Activated naive CD4-positive, alpha-beta T cell treated with anti-CD3 and anti-CD28 coated beads, Interleukin-2, amount 50 U/mL, for 72 hours (primary cell): ENCODE results near the gene RHEB. TPM values are rescaled to one million over a fixed set of nuclear protein-coding genes. Genes with fewer than 3 reads are reported as not detected.
A peak's percentile ranks its signal among the peaks of the same experiment; 100 is the strongest.

Source experiments
- ATAC-seq, 2 donors: fragments of 150-1000 bp; cut with Tn5 transposase; 2 replicates each; pipeline ENCODE4 v1.10.0; 2021; ENCODE audit warnings: mild to moderate bottlenecking in 2 of 2, moderate library complexity in 2 of 2
- DNase-seq, 2 donors: peaks; one replicate each; pipeline ENCODE4 v3.0.0; 2021 to 2022; ENCODE audit warnings: low spot score in 2 of 2
- H3K27ac Mint-ChIP-seq, 2 donors: one replicate each; pipeline ENCODE4 v1.8.0; 2022; ENCODE audit warnings: mild to moderate bottlenecking in 2 of 2, mixed read lengths in 2 of 2
- H3K36me3 Mint-ChIP-seq, 2 donors: one replicate each; pipeline ENCODE4 v1.8.0; 2022; ENCODE audit warnings: mixed read lengths in 2 of 2
- H3K9me3 Mint-ChIP-seq, 2 donors: one replicate each; pipeline ENCODE4 v1.8.0; 2022; ENCODE audit warnings: mixed read lengths in 2 of 2
- total RNA-seq, 2 donors: library from RNA; stranded (reverse); gene quantifications; one replicate each; pipeline ENCODE4 v1.2.3, GENCODE V29; 2022

Gene RHEB
- total RNA-seq, 2 donors from 2014 or later = 37.1 to 81.9 TPM

GRCh38 chr7:151451626-151452571 is 67.8 kb downstream of the RHEB start:
- H3K27ac Mint-ChIP-seq = peak overlapping the region in 1 of 2 donors; percentile 55
- ATAC-seq = no peak
- H3K9me3 Mint-ChIP-seq = no peaks in the 10 kb centered on the region
- no peak for DNase-seq
- H3K36me3 Mint-ChIP-seq = no peaks in the 10 kb centered on the region

GRCh38 chr7:151451156-151451555 is 68.5 kb downstream of the RHEB start:
- no peaks in the 10 kb centered on the region for H3K9me3 Mint-ChIP-seq
- DNase-seq = no peak
- H3K36me3 Mint-ChIP-seq = no peaks in the 10 kb centered on the region
- H3K27ac Mint-ChIP-seq = no peak overlapping the region
- ATAC-seq = no peak

GRCh38 chr7:151449990-151450389 is 69.7 kb downstream of the RHEB start:
- Mint-ChIP-seq H3K27ac (no peak overlapping the region), H3K9me3 (no peaks in the 10 kb centered on the region), H3K36me3 (no peaks in the 10 kb centered on the region)
- no peak for ATAC-seq
- no peak for DNase-seq

- DNase-seq (peak; percentile 75 to 80), ATAC-seq (peak; percentile 80 to 81)
- Mint-ChIP-seq H3K9me3 (no peaks in the 10 kb centered on the region), H3K27ac (no peak overlapping the region), H3K36me3 (no peaks in the 10 kb centered on the region)
These were observed 71.1 kb downstream of the RHEB start for GRCh38 chr7:151448261-151449252.

- Mint-ChIP-seq H3K27ac (no peak overlapping the region), H3K36me3 (no peaks in the 10 kb centered on the region), H3K9me3 (no peaks in the 10 kb centered on the region)
- DNase-seq = no peak
- no peak for ATAC-seq
These were observed 71.8 kb downstream of the RHEB start for GRCh38 chr7:151447901-151448260.

GRCh38 chr7:151447312-151447711 is 72.4 kb downstream of the RHEB start:
- no peak overlapping the region for H3K27ac Mint-ChIP-seq
- no peaks in the 10 kb centered on the region for H3K36me3 Mint-ChIP-seq
- H3K9me3 Mint-ChIP-seq = no peaks in the 10 kb centered on the region
- DNase-seq (no peak), ATAC-seq (no peak)

- H3K9me3 Mint-ChIP-seq = no peaks in the 10 kb centered on the region
- H3K27ac Mint-ChIP-seq = no peak overlapping the region
- H3K36me3 Mint-ChIP-seq = no peaks in the 10 kb centered on the region
- DNase-seq (no peak), ATAC-seq (no peak)
These were observed 73.3 kb downstream of the RHEB start for GRCh38 chr7:151446412-151446811.

GRCh38 chr7:151444632-151445031 is 75.1 kb downstream of the RHEB start:
- no peak for DNase-seq
- ATAC-seq = peak in 1 of 2 donors; percentile 61
- no peak overlapping the region for H3K27ac Mint-ChIP-seq
- no peaks in the 10 kb centered on the region for H3K9me3 Mint-ChIP-seq
- no peaks in the 10 kb centered on the region for H3K36me3 Mint-ChIP-seq

- Mint-ChIP-seq H3K36me3 (no peaks in the 10 kb centered on the region), H3K27ac (no peak overlapping the region), H3K9me3 (no peaks in the 10 kb centered on the region)
- ATAC-seq = no peak
- DNase-seq = no peak
These were observed 76.8 kb downstream of the RHEB start for GRCh38 chr7:151442776-151443496.

- DNase-seq = no peak
- H3K36me3 Mint-ChIP-seq = no peaks in the 10 kb centered on the region
- H3K27ac Mint-ChIP-seq = peak overlapping the region in 1 of 2 donors; percentile 82
- ATAC-seq = peak in 1 of 2 donors; percentile 17
- no peaks in the 10 kb centered on the region for H3K9me3 Mint-ChIP-seq
These were observed 78.8 kb downstream of the RHEB start for GRCh38 chr7:151440799-151441445.

GRCh38 chr7:151439855-151440798 is 79.6 kb downstream of the RHEB start, which contains the start of gene CRYGN:
Gene CRYGN (minus strand): TSS chr7:151440141. CDS start chr7:151439917, 224 bp downstream.
- no peaks in the 10 kb centered on the region for H3K36me3 Mint-ChIP-seq
- H3K27ac Mint-ChIP-seq = peak within 1 kb of the TSS in 1 of 2 donors; percentile 82
- H3K9me3 Mint-ChIP-seq = no peaks in the 10 kb centered on the region
- DNase-seq (no peak), ATAC-seq (peak; percentile 13 to 36)

- H3K27ac Mint-ChIP-seq = no peak overlapping the region
These were observed 80.7 kb downstream of the RHEB start for GRCh38 chr7:151438864-151439601.

GRCh38 chr7:151437866-151438516 is 81.7 kb downstream of the RHEB start:
- no peaks in the 10 kb centered on the region for H3K9me3 Mint-ChIP-seq
- no peaks in the 10 kb centered on the region for H3K36me3 Mint-ChIP-seq
- no peak overlapping the region for H3K27ac Mint-ChIP-seq
- ATAC-seq = no peak
- no peak for DNase-seq

More at GRCh38 chr7:151438864-151439601, 80.7 kb downstream of the RHEB start:
- no peaks in the 10 kb centered on the region for H3K9me3 Mint-ChIP-seq
- DNase-seq (no peak), ATAC-seq (no peak)
- H3K36me3 Mint-ChIP-seq = no peaks in the 10 kb centered on the region

- Mint-ChIP-seq H3K36me3 (no peaks in the 10 kb centered on the region), H3K9me3 (no peaks in the 10 kb centered on the region), H3K27ac (peak overlapping the region; percentile 14 to 22)
- DNase-seq (no peak), ATAC-seq (no peak)
These were observed 82.5 kb downstream of the RHEB start for GRCh38 chr7:151437159-151437553.
